Right cardiac atrium (tissue), 5 donors: ENCODE data around the gene TMEM59. TPM values are rescaled to one million over a fixed set of nuclear protein-coding genes. Genes with fewer than 3 reads are reported as not detected.

ENCODE experiments used
- ATAC-seq, 2 donors: fragments of 200-7000 bp; cut with Tn5 transposase; one replicate each; pipeline versions ENCODE4 v1.8.0 to v1.9.1; 2020; ENCODE audit warnings: moderate library complexity in 2 of 2, mild to moderate bottlenecking in 1 of 2
- DNase-seq, 3 donors: peaks; one replicate each; pipeline ENCODE4 v3.0.0-alpha.2; 2020
- H3K27ac ChIP-seq: one replicate; pipeline ENCODE4 v1.5.1; 2013; ENCODE audit warnings: mild to moderate bottlenecking, low read length, control low read depth, moderate library complexity
- H3K27me3 ChIP-seq: one replicate; pipeline ENCODE4 v1.6.1; 2013; ENCODE audit not compliant: control insufficient read depth, insufficient read depth
- H3K4me1 ChIP-seq: one replicate; pipeline ENCODE4 v1.6.1; 2013; ENCODE audit warnings: low read length; ENCODE audit not compliant: control insufficient read depth, insufficient read depth
- H3K4me3 ChIP-seq: one replicate; pipeline ENCODE4 v1.5.1; 2013; ENCODE audit warnings: low read length, control low read depth
- H3K9me3 ChIP-seq: one replicate; pipeline ENCODE4 v1.6.1; 2013; ENCODE audit warnings: low read length; ENCODE audit not compliant: control insufficient read depth
- WGBS: extraction: QIAGEN DNeasy Blood & Tissue Kit; methylation state at CpG from one replicate; pipeline ENCODE4 v1.1.7; 2013; 5-methylcytosine and 5-hydroxymethylcytosine counted together
- intact Hi-C, 4 donors: fragments of 100-400 bp; cut with DNase I; formaldehyde crosslinking; loops; one replicate each; pipeline versions ENCODE4 v1.11.0 to v1.14.0; 2022 to 2023
- microRNA-seq, 2 donors: library from miRNA; unstranded; fragments of <30 nt; microRNA quantifications; one replicate each; pipeline ENCODE4 v1.2.0, GENCODE V29; 2020 to 2021
- polyA plus RNA-seq: library from polyadenylated mRNA; stranded (reverse); fragments of 200-250 nt; gene quantifications from one replicate; pipeline ENCODE4 v1.2.3, GENCODE V29; 2013
- total RNA-seq, 4 donors: library from RNA; stranded (reverse); fragmentation: NEBNext Ultra II Directional; extraction: Animal tissue kit (Norgen Biotek cat#: 25700); gene quantifications; one replicate each; pipeline ENCODE4 v1.2.1, GENCODE V29; 2021
- donor health status: healthy with polysubstance abuse.
- donor health status: DM: no; HTN: yes; CAD: no.
- donor health status: DM: no; HTN: no; CAD: no.
- donor health status: DM: no; HTN: yes; CAD: no; lungs with severe emphysema.
- donor health status: DM: yes; HTN: yes; CAD: no.

The TMEM59 gene
- total and polyA plus RNA-seq, 5 donors, result 245 to 377 (median 352) TPM

DNA sequence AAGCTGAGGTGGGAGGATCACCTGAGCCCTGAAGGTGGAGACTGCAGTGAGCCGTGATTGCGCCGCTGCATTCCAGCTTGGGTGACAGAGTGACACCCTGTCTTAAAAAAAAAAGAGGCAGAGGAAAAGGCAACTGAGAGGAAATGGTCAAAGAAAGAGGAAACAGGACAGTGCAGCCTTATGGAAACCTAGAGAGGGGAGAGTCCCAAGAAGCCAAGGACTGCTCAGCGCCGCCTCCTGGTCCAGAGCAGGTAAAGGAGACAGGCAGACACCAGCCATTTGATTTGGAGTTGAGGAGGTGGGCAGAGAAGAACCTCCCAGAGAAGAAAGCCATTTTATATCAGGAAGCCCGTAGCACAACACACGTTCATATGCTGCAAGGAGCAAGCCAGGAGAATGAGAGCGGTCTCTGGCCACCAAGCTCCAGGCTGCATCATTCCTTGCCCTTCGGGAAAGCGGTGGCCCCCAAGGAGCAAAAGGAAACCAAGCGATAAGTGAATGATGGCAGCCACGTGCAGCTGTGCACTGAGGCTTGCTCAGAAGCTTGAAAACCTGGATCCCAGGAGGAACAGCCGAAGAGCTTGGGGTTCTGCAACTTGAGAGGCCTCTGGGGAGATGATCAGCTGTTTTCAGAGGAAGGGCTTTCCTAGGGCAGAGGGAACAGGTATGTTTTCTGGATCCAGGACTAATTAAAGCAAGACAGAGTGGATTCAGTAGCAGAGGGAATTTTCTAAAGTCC, 73.1 kb downstream of the TMEM59 start:
- no peaks in the 10 kb centered on the region for H3K27me3 ChIP-seq
- DNase-seq (no peak), ATAC-seq (peak in 1 of 2 donors; percentile 38)
- no peaks in the 10 kb centered on the region for H3K9me3 ChIP-seq
- intact Hi-C loops, result no loop called here
- H3K4me3 ChIP-seq, result no peak overlapping the region
- H3K4me1 ChIP-seq, result peaks cover 3% of the 10 kb centered on the region
- WGBS, result 82% methylated on average over 13 of the region's 13 CpGs
- no peak overlapping the region for H3K27ac ChIP-seq

Small RNA genes lying within 50 kb of the gene (microRNA-seq; reads per million reads assigned to microRNA genes)
- 0 to 1.6 reads per million in 2 donors for gene MIR4781

Other genes with a start within 250 kb of the TMEM59 start
- 1 to 10 TPM; 5.0 to 8.5 (median 6.7) TPM for gene NDC1, start 214.9 kb downstream of the TMEM59 start, total RNA-seq
- 2.5 TPM for gene NDC1, start 214.9 kb downstream of the TMEM59 start, polyA plus RNA-seq
- 10 to 100 TPM; 13.3 to 15.7 (median 15.6) TPM for gene YIPF1, start 163.4 kb downstream of the TMEM59 start, total RNA-seq
- 13.4 TPM for gene YIPF1, start 163.4 kb downstream of the TMEM59 start, polyA plus RNA-seq
- not detected for gene DIO1, start 159.0 kb downstream of the TMEM59 start, total RNA-seq
- not detected for gene DIO1, start 159.0 kb downstream of the TMEM59 start, polyA plus RNA-seq
- 10 to 100 TPM; 14.2 to 16.8 (median 15.2) TPM for gene IFT25, start 107.5 kb downstream of the TMEM59 start, total RNA-seq
- gene IFT25, start 107.5 kb downstream of the TMEM59 start, polyA plus RNA-seq, result 20.5 TPM
- gene LRRC42, start 106.9 kb downstream of the TMEM59 start, total RNA-seq, result 10 to 100 TPM; 11.8 to 19.5 (median 15.4) TPM
- gene LRRC42, start 106.9 kb downstream of the TMEM59 start, polyA plus RNA-seq, result 8.8 TPM
- gene LDLRAD1, start 35.0 kb downstream of the TMEM59 start, total RNA-seq, result not detected
- gene LDLRAD1, start 35.0 kb downstream of the TMEM59 start, polyA plus RNA-seq, result not detected
- gene TCEANC2, start 404 bp upstream of the TMEM59 start, total RNA-seq, result 1 to 10 TPM; 3.8 to 5.7 (median 4.6) TPM
- gene TCEANC2, start 404 bp upstream of the TMEM59 start, polyA plus RNA-seq, result 3.1 TPM
- not detected for gene CDCP2, start 99.8 kb upstream of the TMEM59 start, total RNA-seq
- not detected for gene CDCP2, start 99.8 kb upstream of the TMEM59 start, polyA plus RNA-seq
- gene CYB5RL, start 146.8 kb upstream of the TMEM59 start, total RNA-seq, result 1 to 10 TPM; 3.0 to 6.4 (median 5.5) TPM
- gene CYB5RL, start 146.8 kb upstream of the TMEM59 start, polyA plus RNA-seq, result 3.2 TPM
- gene MRPL37, start 147.0 kb upstream of the TMEM59 start, total RNA-seq, result 10 to 100 TPM; 53.1 to 57.1 (median 55.7) TPM
- 53.9 TPM for gene MRPL37, start 147.0 kb upstream of the TMEM59 start, polyA plus RNA-seq